H1 (cell line): ENCODE measurements around the gene EWSR1. TPM values are rescaled to one million over a fixed set of nuclear protein-coding genes. Genes with fewer than 3 reads are reported as not detected.

Source experiments
- NRF1 ChIP-seq: IDR thresholded peaks from 2 replicates; pipeline ENCODE4 v1.6.1; 2011; ENCODE audit warnings: mild to moderate bottlenecking, low read depth, low read length, improper control_type of control experiment
- ZNF274 ChIP-seq: IDR thresholded peaks from 2 replicates; pipeline ENCODE4 v1.7.0; 2012; ENCODE audit warnings: low read length, borderline replicate concordance; ENCODE audit errors: extremely low read depth
- polyA plus RNA-seq, 7 experiments: library from polyadenylated mRNA; depleted of rRNA in 3 of 7; stranded (reverse) in 5 of 7; unstranded in 2 of 7; fragments of >200 nt in 5 of 7; fragments of 200-250 nt in 2 of 7; gene quantifications; 1 replicate in 5 of 7; 2 replicates in 1 of 7; 4 replicates in 1 of 7; pipeline versions ENCODE4 v1.2.1 to v1.2.3, GENCODE V29; 2011 to 2013; ENCODE audit warnings: missing spikeins in 2 of 7, mixed read lengths in 2 of 7
- total RNA-seq: library from RNA; stranded (reverse); fragmentation: NEBNext Ultra II Directional; extraction: Animal tissue kit (Norgen Biotek cat#: 25700); gene quantifications from 2 replicates; pipeline ENCODE4 v1.2.1, GENCODE V29; 2021

The EWSR1 gene
- total and polyA plus RNA-seq, 2 of the 8 experiments (the other 6 are each of a cell fraction or from before 2014, with no cell fraction given), result 387 to 930 TPM

DNA sequence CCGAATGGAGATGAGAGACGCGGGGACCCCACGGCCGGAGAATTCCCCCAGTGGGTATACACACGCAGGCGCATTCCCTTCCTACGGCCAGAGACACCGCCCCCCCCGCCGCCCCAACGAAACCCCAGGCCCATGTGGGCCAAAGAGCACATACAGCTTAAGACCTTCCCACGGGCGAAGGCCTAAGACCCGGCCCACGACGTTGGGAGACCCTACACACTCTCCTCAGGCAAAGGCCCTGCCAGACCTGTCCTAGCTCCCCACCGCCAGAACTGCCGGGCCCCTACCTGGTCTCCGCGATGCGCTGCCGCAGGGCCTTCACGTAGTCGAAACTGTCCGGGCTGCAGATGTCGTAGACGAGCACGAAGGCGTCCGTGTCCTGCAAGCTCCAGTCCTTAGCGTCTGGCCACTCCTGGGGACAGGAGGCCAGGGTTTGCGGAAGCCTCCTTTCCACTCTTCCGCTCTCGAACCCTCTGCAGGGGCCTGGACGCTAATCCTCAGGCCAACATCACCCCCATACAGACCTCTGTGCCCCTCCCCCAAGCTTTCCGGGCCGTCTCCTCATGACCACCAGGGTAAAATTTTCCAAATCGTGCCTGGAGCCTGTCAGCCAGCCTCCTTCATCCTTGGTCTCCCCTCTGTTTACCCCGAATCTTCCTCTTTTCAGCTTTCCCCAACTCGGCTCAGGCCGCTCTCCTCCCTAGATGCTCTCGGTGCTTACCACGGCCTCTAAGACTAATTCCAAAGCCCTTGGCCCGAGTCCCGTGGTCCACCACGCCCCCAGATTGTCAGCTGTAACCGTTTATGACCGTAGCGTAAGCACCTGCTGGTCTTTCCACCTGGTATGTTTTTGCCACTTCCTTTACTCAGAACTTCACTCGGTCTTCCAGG, 45.8 kb downstream of the EWSR1 start (continued):
- no peak for TF ChIP-seq NRF1
- no peak for TF ChIP-seq ZNF274
- TF ChIP-seq, all 59 proteins: peak for 0
